Natural killer cell (primary cell): ENCODE measurements around the gene PWWP2B. TPM values are rescaled to one million over a fixed set of nuclear protein-coding genes. Genes with fewer than 3 reads are reported as not detected.

Experiments
- ATAC-seq, 3 donors: fragments of 150-1000 bp in 2 of 3; fragments of 200-7000 bp in 1 of 3; cut with Tn5 transposase; 1 replicate in 1 of 3; 2 replicates in 2 of 3; pipeline ENCODE4 v1.10.0; 2021; ENCODE audit warnings: mild to moderate bottlenecking in 2 of 3, moderate library complexity in 2 of 3
- DNase-seq, 2 donors: peaks; one replicate each; pipeline versions ENCODE4 v3.0.0 to v3.0.0-alpha.2; 2013 to 2021; ENCODE audit warnings: mixed read lengths in 1 of 2
- H3K27ac ChIP-seq: one replicate; pipeline ENCODE4 v1.5.1; 2013; ENCODE audit warnings: mild to moderate bottlenecking, low read length
- H3K27me3 ChIP-seq: one replicate; pipeline ENCODE4 v1.6.1; 2013; ENCODE audit warnings: low read length; ENCODE audit not compliant: control insufficient read depth, insufficient read depth
- H3K36me3 ChIP-seq: one replicate; pipeline ENCODE4 v1.6.1; 2013; ENCODE audit warnings: low read length; ENCODE audit not compliant: control insufficient read depth, insufficient read depth
- H3K4me1 ChIP-seq: one replicate; pipeline ENCODE4 v1.6.1; 2013; ENCODE audit warnings: low read length; ENCODE audit not compliant: control insufficient read depth, insufficient read depth
- H3K4me3 ChIP-seq: one replicate; pipeline ENCODE4 v1.5.1; 2013; ENCODE audit warnings: low read length
- H3K9me3 ChIP-seq: one replicate; pipeline ENCODE4 v1.6.1; 2013; ENCODE audit warnings: low read length; ENCODE audit not compliant: control insufficient read depth, insufficient read depth
- H3K27ac Mint-ChIP-seq, 2 donors: one replicate each; pipeline ENCODE4 v1.8.0; 2022; ENCODE audit warnings: mild to moderate bottlenecking in 2 of 2, mixed read lengths in 2 of 2, moderate library complexity in 1 of 2
- H3K27me3 Mint-ChIP-seq, 2 donors: one replicate each; pipeline ENCODE4 v1.8.0; 2022; ENCODE audit warnings: low read depth in 2 of 2, mixed read lengths in 2 of 2
- H3K36me3 Mint-ChIP-seq: one replicate; pipeline ENCODE4 v1.8.0; 2022; ENCODE audit warnings: mixed read lengths
- H3K4me1 Mint-ChIP-seq, 2 donors: one replicate each; pipeline ENCODE4 v1.8.0; 2022; ENCODE audit warnings: mixed read lengths in 2 of 2
- H3K4me3 Mint-ChIP-seq: one replicate; pipeline ENCODE4 v1.8.0; 2022; ENCODE audit warnings: mild to moderate bottlenecking, moderate library complexity, mixed read lengths
- H3K9me3 Mint-ChIP-seq, 2 donors: one replicate each; pipeline ENCODE4 v1.8.0; 2022; ENCODE audit warnings: mixed read lengths in 2 of 2
- CTCF ChIP-seq: fragments of 200-600 bp; IDR thresholded peaks from one replicate; pipeline ENCODE4 v1.8.0; 2022; ENCODE audit warnings: antibody characterized with exemption
- WGBS: methylation state at CpG from one replicate; pipeline ENCODE4 v1.1.7; 2013; ENCODE audit warnings: missing lambda C conversion rate; ENCODE audit not compliant: insufficient coverage; 5-methylcytosine and 5-hydroxymethylcytosine counted together
- intact Hi-C: fragments of 100-400 bp; cut with micrococcal nuclease; formaldehyde crosslinking; loops from one replicate; pipeline ENCODE4 v1.14.2; 2022
- total RNA-seq, 4 donors: library from RNA; stranded (reverse); fragments of 120-200 nt in 1 of 4; gene quantifications; one replicate each; pipeline versions ENCODE4 v1.2.3 to v1.2.4, GENCODE V29; 2013 to 2022

PWWP2B gene
- total RNA-seq, 3 donors from 2014 or later (not counting 1 experiment from before 2014, with no cell fraction given): 23.7 to 29.5 (median 24.4) TPM

GRCh38 chr10:132430861-132431271, 33.9 kb downstream of the PWWP2B start:
- intact Hi-C loops: no loop called here

GRCh38 chr10:132431537-132432175, 34.7 kb downstream of the PWWP2B start:
- no peaks in the 10 kb centered on the region for H3K9me3 Mint-ChIP-seq
- no peak overlapping the region for H3K27ac Mint-ChIP-seq
- H3K4me3 ChIP-seq: no peak overlapping the region
- intact Hi-C loops: no loop called here
- no peaks in the 10 kb centered on the region for H3K36me3 Mint-ChIP-seq
- 91% methylated on average over 12 of the region's 12 CpGs for WGBS
- no peaks in the 10 kb centered on the region for H3K27me3 ChIP-seq
- peaks cover 5 to 13% of the 10 kb centered on the region in 2 donors for H3K4me1 Mint-ChIP-seq
- no peak for ATAC-seq
- no peak for DNase-seq
- peaks cover 22% of the 10 kb centered on the region for H3K4me1 ChIP-seq
- H3K36me3 ChIP-seq: no peaks in the 10 kb centered on the region
- H3K4me3 Mint-ChIP-seq: no peak overlapping the region
- H3K27me3 Mint-ChIP-seq: no peaks in the 10 kb centered on the region
- no peak overlapping the region for H3K27ac ChIP-seq
- no peak for TF ChIP-seq CTCF
- no peaks in the 10 kb centered on the region for H3K9me3 ChIP-seq

More at GRCh38 chr10:132430861-132431271, 33.9 kb downstream of the PWWP2B start:
- ATAC-seq (no peak), DNase-seq (no peak)
- WGBS: 90% methylated on average over 8 of the region's 8 CpGs
- Histone ChIP-seq H3K9me3 (no peaks in the 10 kb centered on the region), H3K27ac (no peak overlapping the region), H3K4me1 (peaks cover 22% of the 10 kb centered on the region), H3K27me3 (no peaks in the 10 kb centered on the region), H3K4me3 (no peak overlapping the region), H3K36me3 (no peaks in the 10 kb centered on the region)
- no peaks in the 10 kb centered on the region for H3K36me3 Mint-ChIP-seq
- no peaks in the 10 kb centered on the region for H3K27me3 Mint-ChIP-seq
- peaks cover 5 to 13% of the 10 kb centered on the region in 2 donors for H3K4me1 Mint-ChIP-seq
- TF ChIP-seq CTCF: no peak
- H3K4me3 Mint-ChIP-seq: no peak overlapping the region
- no peaks in the 10 kb centered on the region for H3K9me3 Mint-ChIP-seq
- H3K27ac Mint-ChIP-seq: no peak overlapping the region

- intact Hi-C loops: no loop called here
- H3K27ac Mint-ChIP-seq: no peak overlapping the region
- no peak for ATAC-seq
Observed at GRCh38 chr10:132432176-132432540, 35.2 kb downstream of the PWWP2B start.

More at GRCh38 chr10:132432176-132432540, 35.2 kb downstream of the PWWP2B start:
- Histone ChIP-seq H3K4me1 (peaks cover 22% of the 10 kb centered on the region), H3K27me3 (no peaks in the 10 kb centered on the region), H3K4me3 (no peak overlapping the region), H3K36me3 (no peaks in the 10 kb centered on the region), H3K9me3 (no peaks in the 10 kb centered on the region), H3K27ac (no peak overlapping the region)
- no peak for DNase-seq
- no peaks in the 10 kb centered on the region for H3K36me3 Mint-ChIP-seq
- no peaks in the 10 kb centered on the region for H3K9me3 Mint-ChIP-seq
- H3K4me3 Mint-ChIP-seq: no peak overlapping the region
- no peaks in the 10 kb centered on the region for H3K27me3 Mint-ChIP-seq
- no peak for TF ChIP-seq CTCF
- 93% methylated on average over 12 of the region's 12 CpGs for WGBS
- peaks cover 5 to 13% of the 10 kb centered on the region in 2 donors for H3K4me1 Mint-ChIP-seq
